ENCODE measurements around the gene GABRG3.

GABRG3 gene

DNA sequence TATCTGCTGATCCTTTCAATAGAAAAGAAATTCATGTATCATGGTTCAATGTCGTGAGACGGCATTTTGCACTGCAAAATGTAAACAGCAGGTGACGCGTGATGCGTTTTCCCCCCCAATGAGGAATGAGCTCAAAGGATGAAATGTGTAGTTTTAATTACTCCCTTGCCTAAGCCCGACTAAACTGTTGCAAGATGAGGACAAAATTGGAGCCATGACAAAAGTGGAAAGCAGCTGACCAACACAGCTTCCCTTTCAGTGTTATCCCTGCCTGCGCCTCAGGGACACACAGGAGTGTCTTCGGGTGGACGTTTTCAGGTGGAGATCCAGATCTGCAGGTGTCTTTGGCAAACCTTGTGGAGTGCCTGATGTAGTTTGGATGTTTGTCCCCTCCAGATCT, 92.0 kb downstream of the GABRG3 start:
- H3K9me3 ChIP-seq (ENCODE audit: control insufficient read depth, insufficient read depth, low read length): no peaks in the 10 kb centered on the region
- no peaks in the 10 kb centered on the region for H3K4me1 ChIP-seq (ENCODE audit: insufficient read depth, low read length)
- H3K9ac ChIP-seq (ENCODE audit: low read depth, low read length): no peak overlapping the region
- H3K36me3 ChIP-seq (ENCODE audit: insufficient read depth, low read length): no peaks in the 10 kb centered on the region

DNA sequence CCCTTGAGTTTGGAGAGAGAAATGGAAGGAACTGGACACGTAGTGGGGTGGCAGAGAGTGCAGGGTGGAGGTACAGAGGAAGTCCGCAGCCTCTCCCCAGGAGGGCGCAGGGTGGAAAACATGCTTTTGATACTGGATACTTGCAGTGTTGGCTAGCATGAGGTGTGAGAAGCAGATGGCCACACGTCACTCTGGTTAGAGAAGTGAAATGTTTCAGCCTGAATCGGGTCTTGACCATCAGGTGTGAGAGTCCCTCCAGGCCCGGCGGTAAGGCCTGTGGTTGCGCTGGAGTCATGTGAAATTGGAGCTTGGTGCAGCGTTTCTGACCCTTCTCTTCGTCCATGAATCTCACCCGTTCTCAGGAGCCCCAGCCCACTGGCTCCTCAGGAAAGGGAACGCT, 93.1 kb downstream of the GABRG3 start:
- Histone ChIP-seq H3K36me3 (ENCODE audit: insufficient read depth, low read length) (no peaks in the 10 kb centered on the region), H3K9me3 (ENCODE audit: control insufficient read depth, insufficient read depth, low read length) (no peaks in the 10 kb centered on the region), H3K4me1 (ENCODE audit: insufficient read depth, low read length) (no peaks in the 10 kb centered on the region), H3K9ac (ENCODE audit: low read depth, low read length) (no peak overlapping the region)

DNA sequence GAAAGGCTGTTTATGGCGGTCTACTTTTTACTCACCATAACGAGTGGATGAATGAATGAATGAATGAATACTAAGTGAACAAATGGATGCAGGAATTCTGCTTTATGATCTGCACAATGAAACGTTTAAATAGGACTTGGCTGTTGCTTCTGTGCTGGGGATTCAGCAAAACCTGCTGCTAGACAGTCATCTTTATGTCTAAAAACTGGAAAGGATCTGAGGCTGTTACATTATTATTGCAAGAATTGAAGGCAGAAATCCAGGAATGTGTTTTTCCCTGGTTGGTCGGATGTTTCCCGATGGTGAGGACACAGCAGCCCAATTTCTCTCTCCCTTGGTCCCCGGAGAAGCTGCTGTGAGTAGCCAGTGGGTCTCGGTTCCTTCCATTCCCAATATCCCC, 94.2 kb downstream of the GABRG3 start:
- no peaks in the 10 kb centered on the region for H3K9me3 ChIP-seq (ENCODE audit: control insufficient read depth, insufficient read depth, low read length)
- no peaks in the 10 kb centered on the region for H3K36me3 ChIP-seq (ENCODE audit: insufficient read depth, low read length)
- H3K9ac ChIP-seq (ENCODE audit: low read depth, low read length): no peak overlapping the region
- H3K4me1 ChIP-seq (ENCODE audit: insufficient read depth, low read length): no peaks in the 10 kb centered on the region

DNA sequence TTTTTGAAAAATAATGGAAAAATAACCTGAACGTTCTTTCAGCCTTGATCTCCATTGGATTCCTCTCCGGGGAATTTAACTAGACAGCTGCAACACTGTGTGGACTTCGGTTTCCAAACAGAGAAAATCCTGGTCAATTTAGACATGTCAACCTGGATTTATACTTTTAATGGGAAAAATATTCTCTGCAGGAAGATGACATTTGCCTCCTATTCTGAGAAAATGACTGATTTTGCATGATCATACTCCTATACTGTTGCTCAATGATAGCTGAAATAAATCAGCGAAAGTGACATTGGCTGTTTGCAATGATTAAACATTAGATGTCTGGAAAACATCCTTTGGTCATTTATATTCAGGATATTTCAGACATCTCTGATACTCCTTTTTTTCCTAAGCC, 94.8 kb downstream of the GABRG3 start:
- H3K9ac ChIP-seq (ENCODE audit: low read depth, low read length): no peak overlapping the region
- H3K9me3 ChIP-seq (ENCODE audit: control insufficient read depth, insufficient read depth, low read length): no peaks in the 10 kb centered on the region
- no peaks in the 10 kb centered on the region for H3K36me3 ChIP-seq (ENCODE audit: insufficient read depth, low read length)
- no peaks in the 10 kb centered on the region for H3K4me1 ChIP-seq (ENCODE audit: insufficient read depth, low read length)

DNA sequence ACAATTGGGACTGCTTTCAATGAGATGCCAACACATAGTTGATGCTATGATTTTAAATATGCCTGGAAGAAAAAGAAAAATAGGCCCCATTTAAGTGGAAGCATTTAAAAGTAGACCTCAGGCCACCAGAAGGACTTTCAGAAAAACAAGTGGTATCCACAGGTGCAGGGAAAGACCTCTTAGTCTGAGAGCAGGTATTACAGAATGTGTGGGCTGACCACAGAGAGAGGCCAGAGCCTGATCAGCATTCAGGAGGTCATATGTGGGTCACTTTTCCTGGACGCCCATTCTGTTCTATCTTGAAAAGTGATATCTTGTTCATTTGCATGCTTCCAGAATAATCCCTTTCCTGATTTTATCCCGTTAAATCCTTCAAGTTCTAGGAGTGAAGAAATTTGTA, 95.5 kb downstream of the GABRG3 start:
- H3K9me3 ChIP-seq (ENCODE audit: control insufficient read depth, insufficient read depth, low read length): no peaks in the 10 kb centered on the region
- no peaks in the 10 kb centered on the region for H3K4me1 ChIP-seq (ENCODE audit: insufficient read depth, low read length)
- no peaks in the 10 kb centered on the region for H3K36me3 ChIP-seq (ENCODE audit: insufficient read depth, low read length)
- no peak overlapping the region for H3K9ac ChIP-seq (ENCODE audit: low read depth, low read length)

DNA sequence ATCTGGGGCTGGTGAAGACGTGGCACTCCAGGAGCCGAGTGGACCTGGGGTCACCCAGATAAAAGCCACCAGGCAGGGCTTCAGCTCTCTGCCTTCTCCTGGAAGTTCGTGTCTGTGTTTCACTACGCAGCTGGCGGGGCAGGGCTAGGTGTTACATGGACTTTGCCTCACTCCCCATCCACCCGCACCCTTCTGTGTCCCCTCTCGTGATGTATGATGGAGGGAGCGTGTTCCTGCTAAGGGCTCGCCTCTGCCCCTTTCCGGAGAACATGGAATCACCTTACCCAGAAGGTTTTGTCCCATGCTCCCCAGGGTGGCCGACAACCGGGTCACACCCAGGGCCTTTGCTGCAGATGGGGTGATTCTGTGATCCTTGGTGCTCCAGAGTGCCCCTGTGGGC, 96.2 kb downstream of the GABRG3 start:
- H3K9ac ChIP-seq (ENCODE audit: low read depth, low read length): no peak overlapping the region
- H3K9me3 ChIP-seq (ENCODE audit: control insufficient read depth, insufficient read depth, low read length): no peaks in the 10 kb centered on the region
- H3K36me3 ChIP-seq (ENCODE audit: insufficient read depth, low read length): no peaks in the 10 kb centered on the region
- no peaks in the 10 kb centered on the region for H3K4me1 ChIP-seq (ENCODE audit: insufficient read depth, low read length)

DNA sequence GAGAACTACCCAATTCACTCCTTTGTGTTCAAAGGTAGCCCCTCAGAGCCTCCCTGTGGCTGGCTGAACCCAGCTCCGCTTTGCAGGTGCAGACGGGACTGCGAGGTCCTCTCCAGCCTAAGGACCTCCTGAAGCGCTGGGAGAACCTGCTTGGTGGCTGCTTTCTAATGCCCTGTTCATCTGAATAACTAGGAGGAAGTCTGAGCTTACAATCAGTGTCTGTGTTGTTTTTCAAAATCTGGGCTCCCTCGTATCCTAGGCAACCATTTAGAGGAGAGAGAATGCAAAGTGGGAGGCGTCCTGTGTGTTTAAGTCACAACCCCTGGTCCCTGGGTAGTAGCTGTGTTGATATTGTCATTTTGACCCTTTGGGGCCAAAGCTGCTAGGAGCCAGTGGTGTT, 99.9 kb downstream of the GABRG3 start:
- Histone ChIP-seq H3K4me1 (ENCODE audit: insufficient read depth, low read length) (no peaks in the 10 kb centered on the region), H3K9me3 (ENCODE audit: control insufficient read depth, insufficient read depth, low read length) (no peaks in the 10 kb centered on the region), H3K36me3 (ENCODE audit: insufficient read depth, low read length) (no peaks in the 10 kb centered on the region), H3K9ac (ENCODE audit: low read depth, low read length) (no peak overlapping the region)

DNA sequence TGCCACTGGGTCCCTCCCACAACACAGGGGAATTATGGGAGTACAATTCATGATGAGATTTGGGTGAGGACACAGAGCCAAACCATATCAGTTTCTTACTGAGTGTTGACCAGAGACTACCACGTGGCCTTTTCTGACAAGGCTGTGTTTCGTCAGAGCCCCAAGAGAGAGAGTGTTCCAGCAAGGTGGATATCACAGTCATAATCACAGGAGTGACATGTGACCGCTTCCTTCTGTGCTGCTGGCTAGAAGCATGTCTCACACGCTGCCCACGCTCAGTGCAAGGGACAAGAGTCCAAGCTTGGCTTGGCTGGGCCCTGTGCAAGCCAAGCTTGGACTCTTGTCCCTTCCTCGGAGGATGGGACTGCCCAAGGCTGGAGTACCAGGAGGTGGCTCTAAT, 103.2 kb downstream of the GABRG3 start:
- Histone ChIP-seq H3K9me3 (ENCODE audit: control insufficient read depth, insufficient read depth, low read length) (no peaks in the 10 kb centered on the region), H3K9ac (ENCODE audit: low read depth, low read length) (no peak overlapping the region), H3K36me3 (ENCODE audit: insufficient read depth, low read length) (no peaks in the 10 kb centered on the region), H3K4me1 (ENCODE audit: insufficient read depth, low read length) (no peaks in the 10 kb centered on the region; the same call in 1 of the 2 replicates)

DNA sequence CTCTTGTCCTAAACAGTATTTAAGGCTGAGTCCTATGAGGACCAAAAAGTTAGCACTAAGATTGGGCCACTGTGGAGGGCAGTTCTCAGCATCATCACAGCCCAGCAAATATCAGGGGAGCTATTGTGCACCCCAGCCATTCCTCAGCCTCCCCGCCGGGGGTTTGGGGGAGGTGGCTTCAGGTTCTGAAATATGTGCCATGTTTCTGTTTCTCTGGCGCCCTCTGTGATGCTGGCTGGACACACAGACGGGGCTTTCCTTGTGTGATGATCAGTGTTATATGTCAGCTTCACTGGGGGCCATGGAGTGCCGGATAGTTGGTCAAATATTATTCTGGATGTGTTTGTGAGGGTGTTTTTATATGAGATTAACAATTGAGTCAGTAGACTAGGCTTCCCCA, 106.8 kb downstream of the GABRG3 start:
- no peaks in the 10 kb centered on the region; the same call in 1 of the 2 replicates for H3K4me1 ChIP-seq (ENCODE audit: insufficient read depth, low read length)
- H3K36me3 ChIP-seq (ENCODE audit: insufficient read depth, low read length): no peaks in the 10 kb centered on the region
- H3K9me3 ChIP-seq (ENCODE audit: control insufficient read depth, insufficient read depth, low read length): no peaks in the 10 kb centered on the region

DNA sequence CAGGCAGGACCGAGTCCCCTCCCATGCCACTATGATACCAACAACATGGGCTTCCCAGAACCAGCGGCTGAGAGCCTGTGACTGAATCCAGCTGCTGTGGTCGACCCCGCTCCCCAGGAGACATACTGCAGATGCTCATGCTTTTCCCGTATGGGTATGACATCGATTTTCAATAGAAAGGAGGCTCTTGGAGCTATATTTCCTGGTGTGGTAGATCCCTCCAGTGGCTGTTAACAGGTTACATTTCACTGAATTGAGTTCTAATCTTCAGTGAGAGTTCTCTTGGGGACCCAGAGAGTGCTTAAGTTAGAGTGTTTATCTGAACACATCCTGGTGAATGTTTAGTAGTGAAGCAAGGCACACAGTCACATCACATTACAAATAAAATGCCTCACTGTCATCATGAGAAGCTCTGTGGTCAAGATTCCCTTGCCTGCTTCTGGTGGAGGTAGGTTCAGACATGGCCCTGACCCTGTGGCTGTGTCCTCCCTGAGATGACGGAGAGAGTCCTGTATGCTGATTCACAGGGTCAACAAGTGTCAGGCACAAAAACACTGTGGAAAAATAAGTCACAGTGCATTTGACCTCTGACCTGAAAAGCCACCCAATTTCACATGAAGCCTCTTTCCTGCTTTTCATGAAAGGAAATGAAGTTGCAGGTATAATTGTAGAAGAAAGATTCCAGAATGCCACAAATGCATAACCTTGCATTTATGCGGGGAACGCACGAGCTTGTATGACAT, 110.9 kb downstream of the GABRG3 start:
- Histone ChIP-seq H3K36me3 (ENCODE audit: insufficient read depth, low read length) (no peaks in the 10 kb centered on the region), H3K9ac (ENCODE audit: low read depth, low read length) (no peak overlapping the region), H3K9me3 (ENCODE audit: control insufficient read depth, insufficient read depth, low read length) (no peaks in the 10 kb centered on the region), H3K4me1 (ENCODE audit: insufficient read depth, low read length) (peaks cover 5% of the 10 kb centered on the region)

More for the DNA sequence above, 106.8 kb downstream of the GABRG3 start:
- H3K9ac ChIP-seq (ENCODE audit: low read depth, low read length): no peak overlapping the region

DNA sequence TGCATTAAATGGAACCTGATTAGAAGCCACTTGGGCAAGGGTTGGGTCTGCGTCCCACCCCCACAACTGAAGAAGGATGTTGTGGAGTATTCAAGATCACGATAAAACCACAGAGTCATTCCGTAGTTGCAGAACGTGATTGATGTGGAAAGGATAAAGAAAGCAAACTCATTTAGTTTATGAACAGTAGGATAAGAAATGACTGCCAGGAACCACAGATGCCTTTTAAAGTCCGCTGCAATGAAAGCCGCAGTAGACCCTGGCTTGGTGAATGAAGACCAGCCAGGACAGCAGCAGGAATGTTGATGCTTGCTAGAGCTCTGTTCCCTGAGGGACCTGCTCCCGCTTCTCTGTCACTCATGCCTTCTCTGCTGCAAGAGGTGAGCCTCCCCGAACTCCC, 111.5 kb downstream of the GABRG3 start:
- Histone ChIP-seq H3K9ac (ENCODE audit: low read depth, low read length) (no peak overlapping the region), H3K36me3 (ENCODE audit: insufficient read depth, low read length) (no peaks in the 10 kb centered on the region), H3K4me1 (ENCODE audit: insufficient read depth, low read length) (peaks cover 5% of the 10 kb centered on the region), H3K9me3 (ENCODE audit: control insufficient read depth, insufficient read depth, low read length) (no peaks in the 10 kb centered on the region)

DNA sequence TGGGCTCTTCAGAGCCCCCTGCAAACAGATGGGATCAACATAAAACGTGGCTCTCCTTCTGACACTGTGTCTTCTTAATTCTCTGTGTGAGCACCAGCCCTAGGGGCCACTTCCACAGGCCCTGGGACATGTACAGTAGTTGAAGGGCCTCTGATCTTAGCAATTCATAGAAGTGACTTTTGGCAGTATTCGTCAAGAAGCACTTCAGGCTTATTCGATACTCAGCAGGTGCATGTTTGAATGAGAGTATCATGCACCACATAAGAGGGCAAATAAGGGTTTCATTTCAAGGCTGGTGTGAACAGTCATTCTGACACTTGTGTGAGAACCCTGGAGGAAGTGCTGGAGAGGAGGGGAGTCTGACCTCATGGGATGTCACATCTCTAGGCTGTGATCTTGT, 113.9 kb downstream of the GABRG3 start:
- Histone ChIP-seq H3K9ac (ENCODE audit: low read depth, low read length) (no peak overlapping the region), H3K4me1 (ENCODE audit: insufficient read depth, low read length) (peaks cover 5% of the 10 kb centered on the region; the same call in 1 of the 2 replicates), H3K9me3 (ENCODE audit: control insufficient read depth, insufficient read depth, low read length) (no peaks in the 10 kb centered on the region; the same call in 1 of the 2 replicates), H3K36me3 (ENCODE audit: insufficient read depth, low read length) (no peaks in the 10 kb centered on the region)

DNA sequence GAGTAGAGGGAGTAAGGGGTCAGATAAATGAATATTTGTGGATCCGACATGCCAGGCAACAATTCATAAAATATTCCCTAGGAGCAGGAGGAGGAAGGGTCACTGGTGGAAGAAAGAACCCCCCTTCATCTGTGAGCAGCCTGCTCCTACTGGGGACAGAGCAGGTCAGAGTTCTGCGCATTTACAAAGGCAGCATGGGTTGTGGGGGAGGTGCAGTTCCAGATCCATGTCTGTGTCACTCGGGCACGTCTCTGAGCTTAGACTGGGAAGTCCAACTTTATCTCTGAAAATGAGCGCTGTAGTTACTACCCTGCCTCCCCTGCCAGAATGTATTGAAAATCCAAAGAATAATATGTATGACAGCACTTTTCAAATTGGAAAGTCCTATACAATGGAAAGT, 115.2 kb downstream of the GABRG3 start:
- peaks cover 5% of the 10 kb centered on the region; the same call in 1 of the 2 replicates for H3K4me1 ChIP-seq (ENCODE audit: insufficient read depth, low read length)
- no peak overlapping the region for H3K9ac ChIP-seq (ENCODE audit: low read depth, low read length)
- H3K9me3 ChIP-seq (ENCODE audit: control insufficient read depth, insufficient read depth, low read length): no peaks in the 10 kb centered on the region; the same call in 1 of the 2 replicates
- H3K36me3 ChIP-seq (ENCODE audit: insufficient read depth, low read length): no peaks in the 10 kb centered on the region

DNA sequence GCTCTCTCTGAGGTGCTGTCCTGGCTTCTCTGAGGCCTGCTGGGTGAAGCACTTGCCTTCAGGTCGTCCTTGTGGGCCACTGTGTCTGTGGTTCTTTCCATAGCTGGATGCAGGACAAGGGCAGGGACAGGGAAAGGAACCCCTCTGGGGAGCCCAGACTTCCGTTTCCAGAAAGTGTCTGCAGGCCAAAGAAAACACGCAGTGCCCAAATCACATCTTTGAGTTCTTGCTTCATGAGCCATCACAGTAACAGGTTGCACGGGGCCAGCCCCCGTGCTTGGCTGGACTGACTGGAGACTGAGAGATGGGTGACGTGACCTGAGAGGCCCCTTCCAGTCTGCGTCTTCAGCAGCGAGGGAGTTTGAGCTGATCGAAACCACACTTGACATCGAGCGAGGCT, 115.8 kb downstream of the GABRG3 start:
- no peaks in the 10 kb centered on the region for H3K36me3 ChIP-seq (ENCODE audit: insufficient read depth, low read length)
- no peaks in the 10 kb centered on the region; the same call in 1 of the 2 replicates for H3K9me3 ChIP-seq (ENCODE audit: control insufficient read depth, insufficient read depth, low read length)
- H3K9ac ChIP-seq (ENCODE audit: low read depth, low read length): no peak overlapping the region
- peaks cover 5% of the 10 kb centered on the region; the same call in 1 of the 2 replicates for H3K4me1 ChIP-seq (ENCODE audit: insufficient read depth, low read length)
